Subcutaneous adipose tissue (tissue), 4 donors: ENCODE measurements around the gene GJB5. TPM values are rescaled to one million over a fixed set of nuclear protein-coding genes. Genes with fewer than 3 reads are reported as not detected.

Source experiments
- CTCF ChIP-seq: fragments of 450-650 bp; IDR thresholded peaks from one replicate; pipeline ENCODE4 v1.5.1; 2016; ENCODE audit warnings: low read depth, mild to moderate bottlenecking, control low read depth, antibody characterized with exemption, moderate library complexity
- total RNA-seq, 4 donors: library from RNA; depleted of rRNA; stranded (reverse); fragments of >200 nt; gene quantifications; one replicate each; pipeline ENCODE4 v1.1.0, GENCODE V29; 2016

The GJB5 gene
- total RNA-seq, 4 donors from 2014 or later, result not detected

GRCh38 chr1:34768856-34769255 lies 14.0 kb downstream of the GJB5 start:
- no peak for TF ChIP-seq CTCF

GRCh38 chr1:34770891-34771504 lies 16.2 kb downstream of the GJB5 start:
- TF ChIP-seq CTCF, result no peak

GRCh38 chr1:34771573-34772371 lies 16.9 kb downstream of the GJB5 start:
- TF ChIP-seq CTCF, result no peak

- TF ChIP-seq CTCF, result no peak
Observed at GRCh38 chr1:34774957-34775356, 20.1 kb downstream of the GJB5 start.

GRCh38 chr1:34776911-34777310 lies 22.1 kb downstream of the GJB5 start:
- TF ChIP-seq CTCF, result no peak

- TF ChIP-seq CTCF, result no peak
Observed at GRCh38 chr1:34777519-34778321, 22.9 kb downstream of the GJB5 start.

- TF ChIP-seq CTCF, result no peak
Observed at GRCh38 chr1:34778381-34778780, 23.5 kb downstream of the GJB5 start.
